Measurements from ENCODE around the gene ITGAE.

The ITGAE gene

GRCh38 chr17:3828852-3829232, 27.9 kb upstream of the ITGAE start:
- TF ChIP-seq ARNTL (CRISPR knock-in tag; IDR thresholded peaks at IDR 0.05; ENCODE audit: borderline replicate concordance, low read depth) (no peak), PATZ1 (CRISPR knock-in tag; IDR thresholded peaks at IDR 0.05; ENCODE audit: borderline replicate concordance) (no peak), ISL1 (CRISPR knock-in tag; IDR thresholded peaks at IDR 0.05) (no peak), GLIS3 (CRISPR knock-in tag; IDR thresholded peaks at IDR 0.05) (no peak), SNAI2 (CRISPR knock-in tag; IDR thresholded peaks at IDR 0.05) (no peak), ESRRG (CRISPR knock-in tag; IDR thresholded peaks at IDR 0.05) (no peak)
- TF ChIP-seq, protein P1, sequence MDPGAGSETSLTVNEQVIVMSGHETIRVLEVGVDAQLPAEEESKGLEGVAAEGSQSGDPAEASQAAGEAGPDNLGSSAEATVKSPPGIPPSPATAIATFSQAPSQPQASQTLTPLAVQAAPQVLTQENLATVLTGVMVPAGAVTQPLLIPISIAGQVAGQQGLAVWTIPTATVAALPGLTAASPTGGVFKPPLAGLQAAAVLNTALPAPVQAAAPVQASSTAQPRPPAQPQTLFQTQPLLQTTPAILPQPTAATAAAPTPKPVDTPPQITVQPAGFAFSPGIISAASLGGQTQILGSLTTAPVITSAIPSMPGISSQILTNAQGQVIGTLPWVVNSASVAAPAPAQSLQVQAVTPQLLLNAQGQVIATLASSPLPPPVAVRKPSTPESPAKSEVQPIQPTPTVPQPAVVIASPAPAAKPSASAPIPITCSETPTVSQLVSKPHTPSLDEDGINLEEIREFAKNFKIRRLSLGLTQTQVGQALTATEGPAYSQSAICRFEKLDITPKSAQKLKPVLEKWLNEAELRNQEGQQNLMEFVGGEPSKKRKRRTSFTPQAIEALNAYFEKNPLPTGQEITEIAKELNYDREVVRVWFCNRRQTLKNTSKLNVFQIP (CRISPR knock-in tag; IDR thresholded peaks at IDR 0.05; ENCODE audit: borderline replicate concordance, low read depth) = no peak
- TF ChIP-seq, protein P2, sequence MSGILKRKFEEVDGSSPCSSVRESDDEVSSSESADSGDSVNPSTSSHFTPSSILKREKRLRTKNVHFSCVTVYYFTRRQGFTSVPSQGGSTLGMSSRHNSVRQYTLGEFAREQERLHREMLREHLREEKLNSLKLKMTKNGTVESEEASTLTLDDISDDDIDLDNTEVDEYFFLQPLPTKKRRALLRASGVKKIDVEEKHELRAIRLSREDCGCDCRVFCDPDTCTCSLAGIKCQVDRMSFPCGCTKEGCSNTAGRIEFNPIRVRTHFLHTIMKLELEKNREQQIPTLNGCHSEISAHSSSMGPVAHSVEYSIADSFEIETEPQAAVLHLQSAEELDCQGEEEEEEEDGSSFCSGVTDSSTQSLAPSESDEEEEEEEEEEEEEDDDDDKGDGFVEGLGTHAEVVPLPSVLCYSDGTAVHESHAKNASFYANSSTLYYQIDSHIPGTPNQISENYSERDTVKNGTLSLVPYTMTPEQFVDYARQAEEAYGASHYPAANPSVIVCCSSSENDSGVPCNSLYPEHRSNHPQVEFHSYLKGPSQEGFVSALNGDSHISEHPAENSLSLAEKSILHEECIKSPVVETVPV (CRISPR knock-in tag; IDR thresholded peaks at IDR 0.05) = no peak
- ATAC-seq = no peak

GRCh38 chr17:3828151-3828851, 27.3 kb upstream of the ITGAE start:
- ATAC-seq = no peak
- no peak for TF ChIP-seq ZNF8 (CRISPR knock-in tag; IDR thresholded peaks at IDR 0.05)
- TF ChIP-seq, protein P2 (CRISPR knock-in tag; IDR thresholded peaks at IDR 0.05) = no peak
- no peak for TF ChIP-seq PPARA (CRISPR knock-in tag; IDR thresholded peaks at IDR 0.05; ENCODE audit: borderline replicate concordance)
- no peak for TF ChIP-seq BACH2 (CRISPR knock-in tag; IDR thresholded peaks at IDR 0.05; ENCODE audit: borderline replicate concordance)
- TF ChIP-seq PATZ1 (CRISPR knock-in tag; IDR thresholded peaks at IDR 0.05; ENCODE audit: borderline replicate concordance) = no peak
- TF ChIP-seq ZC3H10 (CRISPR knock-in tag; IDR thresholded peaks at IDR 0.05) = no peak
- no peak for TF ChIP-seq ARNTL (CRISPR knock-in tag; IDR thresholded peaks at IDR 0.05; ENCODE audit: borderline replicate concordance, low read depth)
- TF ChIP-seq ZNF70 (CRISPR knock-in tag; IDR thresholded peaks at IDR 0.05) = no peak
- TF ChIP-seq ESRRG (CRISPR knock-in tag; IDR thresholded peaks at IDR 0.05) = no peak

DNA sequence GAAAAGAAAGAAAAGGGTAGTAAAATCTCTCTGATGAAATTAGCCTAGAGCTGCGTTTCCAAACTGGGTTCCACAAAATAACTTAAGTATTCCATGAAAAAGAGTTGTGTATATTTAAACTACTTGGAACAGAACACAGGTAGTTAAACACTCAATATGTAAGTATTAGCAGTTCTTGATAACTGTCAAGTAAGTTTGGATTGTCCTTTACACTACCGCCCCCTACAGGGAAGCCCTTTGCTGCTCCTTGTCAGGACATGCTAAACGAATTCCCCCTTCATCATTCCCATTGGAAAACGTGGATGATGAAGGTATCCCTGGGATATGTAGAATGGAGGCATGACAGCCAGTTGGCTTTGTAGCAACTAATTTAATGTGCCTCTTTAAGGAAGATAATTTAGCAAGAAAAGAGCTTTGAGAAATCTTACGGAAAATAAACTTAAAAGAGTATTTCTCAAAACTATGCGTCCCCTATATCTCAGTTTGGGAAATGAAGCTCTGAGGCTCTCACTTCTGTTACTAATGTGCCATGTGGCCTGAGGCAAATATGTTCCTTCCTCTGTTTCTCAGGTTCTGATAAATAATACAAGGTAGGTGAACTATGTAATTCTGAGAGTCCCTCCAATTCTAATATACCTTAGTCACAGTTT, 26.3 kb upstream of the ITGAE start:
- TF ChIP-seq GLIS3 (CRISPR knock-in tag; IDR thresholded peaks at IDR 0.05) (no peak), ZNF70 (CRISPR knock-in tag; IDR thresholded peaks at IDR 0.05) (no peak), OSR1 (CRISPR knock-in tag; IDR thresholded peaks at IDR 0.05) (no peak), PPARA (CRISPR knock-in tag; IDR thresholded peaks at IDR 0.05; ENCODE audit: borderline replicate concordance) (no peak), ARNTL (CRISPR knock-in tag; IDR thresholded peaks at IDR 0.05; ENCODE audit: borderline replicate concordance, low read depth) (no peak), BACH2 (CRISPR knock-in tag; IDR thresholded peaks at IDR 0.05; ENCODE audit: borderline replicate concordance) (no peak), ZNF565 (CRISPR knock-in tag; conservative IDR thresholded peaks at IDR 0.05; ENCODE audit: low read depth) (no peak), ZC3H10 (CRISPR knock-in tag; IDR thresholded peaks at IDR 0.05) (no peak), ZFP30 (CRISPR knock-in tag; IDR thresholded peaks at IDR 0.05) (no peak), ZNF8 (CRISPR knock-in tag; IDR thresholded peaks at IDR 0.05) (no peak), TOX (CRISPR knock-in tag; IDR thresholded peaks at IDR 0.05; ENCODE audit: borderline replicate concordance) (no peak), TCF4 (CRISPR knock-in tag; IDR thresholded peaks at IDR 0.05; ENCODE audit: borderline replicate concordance) (no peak), CSDC2 (CRISPR knock-in tag; IDR thresholded peaks at IDR 0.05) (no peak), RARB (CRISPR knock-in tag; IDR thresholded peaks at IDR 0.05) (no peak)
- TF ChIP-seq, protein P3, sequence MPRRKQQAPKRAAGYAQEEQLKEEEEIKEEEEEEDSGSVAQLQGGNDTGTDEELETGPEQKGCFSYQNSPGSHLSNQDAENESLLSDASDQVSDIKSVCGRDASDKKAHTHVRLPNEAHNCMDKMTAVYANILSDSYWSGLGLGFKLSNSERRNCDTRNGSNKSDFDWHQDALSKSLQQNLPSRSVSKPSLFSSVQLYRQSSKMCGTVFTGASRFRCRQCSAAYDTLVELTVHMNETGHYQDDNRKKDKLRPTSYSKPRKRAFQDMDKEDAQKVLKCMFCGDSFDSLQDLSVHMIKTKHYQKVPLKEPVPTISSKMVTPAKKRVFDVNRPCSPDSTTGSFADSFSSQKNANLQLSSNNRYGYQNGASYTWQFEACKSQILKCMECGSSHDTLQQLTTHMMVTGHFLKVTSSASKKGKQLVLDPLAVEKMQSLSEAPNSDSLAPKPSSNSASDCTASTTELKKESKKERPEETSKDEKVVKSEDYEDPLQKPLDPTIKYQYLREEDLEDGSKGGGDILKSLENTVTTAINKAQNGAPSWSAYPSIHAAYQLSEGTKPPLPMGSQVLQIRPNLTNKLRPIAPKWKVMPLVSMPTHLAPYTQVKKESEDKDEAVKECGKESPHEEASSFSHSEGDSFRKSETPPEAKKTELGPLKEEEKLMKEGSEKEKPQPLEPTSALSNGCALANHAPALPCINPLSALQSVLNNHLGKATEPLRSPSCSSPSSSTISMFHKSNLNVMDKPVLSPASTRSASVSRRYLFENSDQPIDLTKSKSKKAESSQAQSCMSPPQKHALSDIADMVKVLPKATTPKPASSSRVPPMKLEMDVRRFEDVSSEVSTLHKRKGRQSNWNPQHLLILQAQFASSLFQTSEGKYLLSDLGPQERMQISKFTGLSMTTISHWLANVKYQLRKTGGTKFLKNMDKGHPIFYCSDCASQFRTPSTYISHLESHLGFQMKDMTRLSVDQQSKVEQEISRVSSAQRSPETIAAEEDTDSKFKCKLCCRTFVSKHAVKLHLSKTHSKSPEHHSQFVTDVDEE (CRISPR knock-in tag; IDR thresholded peaks at IDR 0.05) = no peak
- TF ChIP-seq, protein P1 (CRISPR knock-in tag; IDR thresholded peaks at IDR 0.05; ENCODE audit: borderline replicate concordance, low read depth) = no peak
- ATAC-seq = peak; percentile 76
